Ureter (tissue), 1 donor: ENCODE results near the gene ALDH6A1. TPM values are rescaled to one million over a fixed set of nuclear protein-coding genes. Genes with fewer than 3 reads are reported as not detected.
A peak's percentile ranks its signal among the peaks of the same experiment; 100 is the strongest.
"Not testable (repeated sequence)": the region's sequence is repeated elsewhere in the genome, so short reads cannot be mapped to it uniquely, and the experiment has no call there.

Experiments
- DNase-seq: peaks from one replicate; pipeline ENCODE4 v3.0.0-alpha.2; 2020; ENCODE audit warnings: low spot score
- total RNA-seq: library from RNA; stranded (reverse); gene quantifications from one replicate; pipeline ENCODE4 v1.2.4, GENCODE V29; 2023
- donor health status: DM: yes; HTN: yes; CAD: no.

The ALDH6A1 gene
- 31.7 TPM for total RNA-seq

DNA sequence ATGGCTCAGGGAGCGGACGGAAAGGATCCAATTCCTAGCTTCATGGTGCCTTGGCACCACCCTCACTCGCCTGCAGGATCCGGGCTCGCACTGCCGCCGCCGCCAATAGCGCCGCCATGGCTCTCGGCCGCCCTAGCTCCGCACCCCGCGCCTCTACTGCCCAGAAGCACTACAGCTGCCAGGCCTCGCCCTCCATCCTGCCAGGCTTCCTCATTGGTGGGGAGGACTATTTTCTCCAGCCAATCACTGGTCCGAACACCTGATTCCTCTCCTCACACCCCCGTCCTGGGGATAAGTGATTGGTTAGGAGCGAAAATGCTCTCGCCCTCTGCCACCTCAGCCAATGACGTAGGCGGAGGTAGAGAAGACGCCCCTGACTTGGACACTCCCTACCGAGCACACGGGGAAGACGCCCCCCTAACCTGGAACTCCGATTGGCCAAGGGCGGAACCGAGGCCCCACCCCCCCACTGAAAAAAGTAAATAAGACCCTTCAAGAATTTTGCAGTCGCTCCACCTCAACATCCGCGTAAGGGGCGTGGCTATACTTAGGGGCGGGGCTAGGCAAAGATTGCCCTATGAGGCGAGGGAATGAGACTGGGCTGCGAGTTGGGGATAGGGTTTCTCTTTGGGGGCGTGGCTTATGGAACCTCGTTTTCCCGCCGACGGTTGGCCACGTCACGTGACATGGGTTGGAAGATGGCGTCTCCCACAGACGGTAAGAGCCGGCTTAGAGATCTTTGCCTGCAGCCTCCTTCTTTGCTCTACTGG, at the start of gene ALDH6A1, which contains the start of gene LIN52:
Gene ALDH6A1 (minus strand): TSS at position 177 of the 770 bp plus-strand sequence. CDS start 59 bp downstream, at position 118.
Gene LIN52 (plus strand): TSS at position 680 of the 770 bp plus-strand sequence. CDS start 19 bp downstream, at position 699.
- peak; percentile 100 for DNase-seq

DNA sequence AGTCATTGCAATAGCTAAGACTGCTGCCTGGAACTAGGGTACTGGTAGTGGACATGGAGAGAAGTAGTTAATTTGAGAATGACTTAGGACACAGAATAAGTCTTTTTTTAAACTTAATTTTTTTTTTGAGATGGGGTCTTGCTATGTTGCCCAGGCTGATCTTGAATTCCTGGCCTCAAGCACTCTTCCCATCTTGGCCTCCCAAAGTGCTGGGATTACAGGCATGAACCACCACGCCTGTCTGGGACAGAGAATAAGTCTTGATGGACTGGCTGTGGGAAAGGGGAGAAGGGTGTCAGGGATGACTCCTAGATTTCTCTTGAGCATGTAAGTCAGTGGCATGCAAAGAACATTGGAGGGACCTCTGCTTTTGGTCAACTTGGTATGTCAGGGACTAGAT, 43.4 kb upstream of the ALDH6A1 start:
- no peak for DNase-seq

DNA sequence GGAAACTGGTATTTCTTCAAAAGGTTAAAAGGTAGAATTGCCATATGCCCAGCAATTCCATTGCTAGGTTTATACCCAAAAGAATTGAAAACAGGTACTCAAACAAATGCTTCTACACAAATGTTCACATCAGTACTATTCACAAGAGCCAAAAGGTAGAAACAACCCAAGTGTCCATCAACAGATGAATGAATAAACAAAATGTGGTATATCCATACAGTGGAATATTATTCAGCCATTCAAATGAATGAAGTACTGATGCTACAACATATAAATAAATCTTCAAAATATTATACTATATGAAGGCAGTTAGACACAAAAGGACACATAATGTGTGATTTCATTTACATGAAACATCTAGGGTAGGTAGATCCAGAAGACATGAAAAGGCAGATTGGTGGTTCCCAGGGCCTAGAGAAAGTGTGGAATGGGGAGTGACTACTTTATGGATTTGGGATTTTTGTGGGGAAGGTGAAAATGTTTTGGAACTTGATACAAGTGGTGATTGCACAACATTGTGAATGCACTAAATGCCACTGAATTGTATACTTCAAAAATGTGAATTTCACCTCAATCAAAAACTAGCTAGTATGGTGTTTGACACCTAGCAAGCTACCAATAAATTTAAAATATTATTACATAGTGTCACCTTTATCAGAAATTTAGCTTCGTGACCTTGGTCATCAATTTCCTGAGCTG, 42.2 kb upstream of the ALDH6A1 start:
- no peak for DNase-seq

DNA sequence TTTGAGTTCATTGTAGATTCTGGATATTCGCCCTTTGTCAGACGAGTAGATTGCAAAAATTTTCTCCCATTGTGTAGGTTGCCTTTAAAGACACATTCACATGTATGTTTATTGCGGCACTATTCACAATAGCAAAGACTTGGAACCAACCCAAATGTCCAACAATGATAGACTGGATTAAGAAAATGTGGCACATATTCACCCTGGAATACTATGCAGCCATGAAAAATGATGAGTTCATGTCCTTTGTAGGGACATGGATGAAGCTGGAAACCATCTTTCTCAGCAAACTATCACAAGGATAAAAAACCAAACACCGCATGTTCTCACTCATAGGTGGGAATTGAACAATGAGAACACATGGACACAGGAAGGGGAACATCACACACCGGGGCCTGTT, 41.2 kb upstream of the ALDH6A1 start:
- DNase-seq: not testable (repeated sequence)

DNA sequence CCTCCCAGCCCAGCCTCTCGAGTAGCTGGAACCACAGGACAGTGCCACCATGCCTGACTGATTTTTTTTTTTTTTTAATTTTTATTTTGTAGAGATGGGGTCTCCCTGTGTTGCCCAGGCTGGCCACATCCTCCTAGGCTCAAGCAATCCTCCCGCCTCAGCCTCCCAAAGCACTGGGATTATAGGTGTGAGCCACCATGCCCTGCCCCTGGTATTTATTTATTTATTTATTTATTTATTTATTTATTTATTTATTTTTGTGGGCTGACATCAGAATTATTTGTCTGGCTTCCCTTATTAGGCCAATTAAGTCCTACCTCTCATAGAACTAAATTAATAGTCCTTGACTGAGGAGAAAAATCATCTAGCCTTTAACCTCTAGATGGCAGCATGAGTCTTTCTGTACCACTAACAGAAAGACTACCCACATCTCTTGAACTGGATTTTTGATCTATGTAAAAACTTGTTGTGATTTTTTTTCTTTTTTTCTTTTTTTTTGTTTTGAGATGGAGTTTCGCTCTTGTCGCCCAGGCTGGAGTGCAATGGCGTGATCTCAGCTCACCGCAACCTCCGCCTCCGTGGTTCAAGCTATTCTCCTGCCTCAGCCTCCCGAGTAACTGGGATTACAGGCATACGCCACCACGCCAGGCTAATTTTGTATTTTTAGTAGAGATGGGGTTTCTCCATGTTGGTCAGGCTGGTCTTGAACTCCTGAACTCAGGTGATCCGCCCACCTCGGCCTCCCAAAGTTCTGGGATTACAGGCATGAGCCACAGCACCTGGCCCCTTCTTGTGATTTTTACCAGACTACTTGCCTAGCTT, 27.4 kb upstream of the ALDH6A1 start:
- DNase-seq: not testable (repeated sequence)

DNA sequence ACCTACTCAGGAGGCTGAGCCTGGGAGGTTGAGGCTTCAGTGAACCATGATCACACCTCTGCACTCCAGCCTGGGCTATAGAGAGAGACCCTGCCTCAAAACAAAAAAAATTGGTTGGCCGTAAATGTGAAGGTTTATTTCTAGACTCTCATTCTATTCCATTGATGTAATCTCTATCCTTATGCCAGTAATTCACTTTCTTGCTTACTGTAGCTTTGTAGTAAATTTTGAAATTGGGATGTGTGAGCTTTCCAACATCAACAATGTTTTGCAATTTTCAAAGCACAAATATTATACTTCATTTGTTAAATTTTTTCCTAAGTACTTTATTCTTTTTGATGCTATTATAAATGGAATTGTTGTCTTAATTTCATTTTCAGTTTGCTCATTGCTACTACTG, 25.1 kb upstream of the ALDH6A1 start:
- DNase-seq: no peak

DNA sequence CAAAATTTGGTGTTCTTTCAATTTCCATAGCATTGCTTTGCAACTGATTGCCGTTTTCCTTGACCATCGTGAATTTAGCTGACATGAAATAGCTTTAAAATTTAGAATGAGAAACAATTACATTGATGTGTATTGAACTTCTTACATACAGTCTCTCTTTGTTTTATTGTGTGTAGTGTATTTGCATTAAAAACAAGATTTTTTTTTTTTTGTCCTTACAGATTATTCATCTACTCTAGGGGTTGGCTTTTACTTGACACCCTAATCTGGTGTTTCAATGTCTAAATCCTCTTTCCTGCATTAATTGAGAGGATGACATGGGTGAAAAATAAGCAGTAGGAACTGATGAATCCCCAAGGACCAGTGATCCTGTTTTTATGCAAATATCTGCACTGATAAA, 21.1 kb upstream of the ALDH6A1 start:
- DNase-seq: no peak

DNA sequence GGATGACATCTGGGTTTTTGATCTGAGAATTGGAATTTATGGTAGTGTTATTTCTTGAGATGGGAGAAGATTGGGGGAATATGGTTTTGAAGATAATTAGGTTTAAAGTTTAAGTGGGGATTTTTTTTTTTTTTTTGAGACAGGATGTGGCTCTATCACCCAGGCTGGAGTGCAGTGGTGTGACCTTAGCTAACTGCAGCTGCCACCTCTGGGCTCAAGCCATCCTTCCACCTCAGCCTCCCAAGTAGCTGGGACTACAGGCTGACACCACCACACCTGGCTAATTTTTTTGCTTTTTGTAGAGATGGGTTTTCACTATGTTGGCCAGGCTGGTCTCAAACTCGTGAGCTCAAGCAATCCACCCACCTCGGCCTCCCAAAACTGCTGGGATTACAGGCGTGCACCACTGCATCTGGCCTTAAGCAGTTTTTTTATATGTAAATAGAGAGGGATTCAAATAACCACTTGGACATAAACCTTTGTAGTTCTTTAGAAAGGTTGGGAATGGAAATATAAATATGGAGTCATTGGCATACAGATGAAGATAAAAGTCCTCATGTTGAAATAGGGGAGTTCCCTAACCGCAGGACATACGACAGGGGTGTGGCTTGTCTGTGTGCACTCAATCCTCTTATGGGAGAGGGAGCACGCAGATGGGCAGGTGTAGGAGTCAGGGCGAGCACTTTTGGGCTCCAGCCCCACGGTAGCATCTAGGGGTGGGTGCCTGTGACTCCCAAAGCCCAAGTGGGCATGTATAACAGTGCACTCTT, 5.2 kb upstream of the ALDH6A1 start:
- no peak for DNase-seq

DNA sequence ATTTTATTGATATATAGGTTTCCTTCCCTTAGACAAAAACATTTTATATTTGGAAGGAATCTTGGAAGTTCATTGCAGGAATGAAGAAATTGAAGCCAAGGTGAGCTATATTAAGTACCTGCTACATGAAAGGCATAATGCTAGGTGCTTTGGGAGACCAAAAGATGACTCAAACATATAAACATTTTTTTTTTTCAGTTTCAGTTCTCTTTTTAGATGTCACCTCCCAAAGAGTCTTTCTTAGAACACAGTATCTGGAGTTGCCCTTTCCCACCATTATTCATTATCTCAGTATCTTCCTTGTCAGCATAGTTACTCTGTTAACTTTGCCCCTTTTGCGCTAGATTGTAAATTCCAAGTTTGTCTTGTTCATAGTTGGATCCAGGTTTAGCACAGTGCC, 1.6 kb upstream of the ALDH6A1 start:
- no peak for DNase-seq

DNA sequence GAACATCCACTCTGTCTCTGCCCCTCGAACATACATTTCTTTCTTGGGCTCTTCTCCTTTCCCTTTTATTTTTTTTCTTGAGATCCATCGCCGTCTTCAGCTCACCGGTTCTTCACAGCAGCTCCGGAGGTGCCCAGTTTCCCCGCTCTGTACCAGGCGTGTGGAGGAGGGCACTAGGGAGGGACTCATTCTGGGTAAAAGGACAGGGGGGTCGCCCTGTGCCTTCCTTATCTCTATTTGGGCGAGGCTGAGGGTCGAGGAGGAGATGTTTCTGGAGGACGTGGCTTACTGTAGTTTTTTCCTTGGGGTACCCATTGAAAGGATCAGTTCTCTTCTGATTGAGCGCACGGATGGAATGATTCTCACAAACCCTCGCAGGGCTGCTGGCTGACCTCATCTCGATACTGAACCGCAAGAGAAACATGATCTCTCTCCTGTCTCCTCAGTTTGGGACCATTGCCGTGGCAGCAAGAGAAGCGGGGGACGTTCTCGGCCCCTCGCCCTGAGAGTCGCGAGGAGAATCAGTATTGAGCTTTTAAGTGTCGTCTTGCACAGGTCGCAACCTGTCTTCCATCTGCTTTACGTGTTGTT, 889 bp upstream of the ALDH6A1 start:
- peak; percentile 48 for DNase-seq

DNA sequence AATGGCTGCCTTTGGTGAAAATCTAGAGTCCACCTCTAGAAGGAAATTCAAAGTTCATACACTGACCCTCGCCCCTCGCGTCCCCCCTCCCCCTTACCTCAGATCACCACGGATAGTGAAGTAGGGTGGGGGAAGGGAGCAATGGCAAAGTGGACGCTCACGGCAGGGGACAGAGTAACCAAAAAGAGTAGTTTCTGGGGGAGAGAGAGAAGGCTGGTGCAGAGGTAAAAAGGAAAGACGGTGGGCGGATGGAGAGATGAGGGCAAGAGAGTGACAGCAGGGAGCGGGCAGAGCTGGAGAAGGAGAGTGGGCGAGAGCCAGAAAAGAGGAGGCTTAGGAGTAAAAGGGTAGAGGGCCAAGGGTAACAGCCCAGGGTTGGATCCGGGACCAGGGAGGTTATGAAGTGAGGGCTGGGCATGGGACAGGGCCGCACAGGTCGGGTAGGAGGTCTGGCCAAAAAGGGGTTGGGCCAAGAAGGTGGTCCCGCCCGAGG, 423 bp downstream of the ALDH6A1 start:
- DNase-seq: no peak

DNA sequence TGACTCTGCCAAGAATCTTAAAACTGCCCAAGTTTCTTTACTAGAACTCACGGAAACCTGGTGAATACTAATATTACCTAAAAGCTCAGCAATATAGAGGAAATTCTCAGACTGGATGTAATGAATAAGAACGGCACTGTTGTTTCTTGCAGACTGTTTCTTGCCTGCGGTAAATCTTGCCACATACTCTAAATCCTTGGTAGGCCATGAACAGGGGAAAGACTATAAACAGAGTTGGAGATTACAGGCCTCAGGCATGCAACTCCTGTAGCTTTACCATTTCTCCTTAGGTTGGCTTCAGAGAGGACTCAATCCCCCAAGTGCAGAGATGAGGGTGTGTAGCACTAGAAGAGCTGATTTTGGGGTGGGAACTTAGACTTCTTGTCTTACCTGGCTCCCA, 1.1 kb downstream of the ALDH6A1 start:
- DNase-seq: no peak

DNA sequence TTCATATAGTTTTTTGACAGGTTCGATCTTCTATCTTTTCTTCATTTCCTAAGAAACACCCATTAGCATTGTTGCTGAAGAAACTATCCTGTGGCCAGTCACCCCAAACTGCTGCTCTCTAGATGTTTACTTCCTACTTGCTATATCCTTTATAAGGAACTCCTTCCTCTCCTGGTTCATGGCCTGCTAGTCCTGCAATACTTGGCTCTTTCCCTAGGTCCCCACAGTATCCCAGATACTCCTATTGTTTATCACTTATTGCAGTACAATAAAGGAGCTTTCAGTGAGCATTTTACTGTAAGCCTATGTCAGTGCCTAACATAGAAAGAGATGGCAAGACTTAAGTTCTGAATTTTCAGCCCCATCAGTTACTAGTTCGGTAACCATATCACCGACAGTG, 2.8 kb downstream of the ALDH6A1 start:
- DNase-seq: no peak

DNA sequence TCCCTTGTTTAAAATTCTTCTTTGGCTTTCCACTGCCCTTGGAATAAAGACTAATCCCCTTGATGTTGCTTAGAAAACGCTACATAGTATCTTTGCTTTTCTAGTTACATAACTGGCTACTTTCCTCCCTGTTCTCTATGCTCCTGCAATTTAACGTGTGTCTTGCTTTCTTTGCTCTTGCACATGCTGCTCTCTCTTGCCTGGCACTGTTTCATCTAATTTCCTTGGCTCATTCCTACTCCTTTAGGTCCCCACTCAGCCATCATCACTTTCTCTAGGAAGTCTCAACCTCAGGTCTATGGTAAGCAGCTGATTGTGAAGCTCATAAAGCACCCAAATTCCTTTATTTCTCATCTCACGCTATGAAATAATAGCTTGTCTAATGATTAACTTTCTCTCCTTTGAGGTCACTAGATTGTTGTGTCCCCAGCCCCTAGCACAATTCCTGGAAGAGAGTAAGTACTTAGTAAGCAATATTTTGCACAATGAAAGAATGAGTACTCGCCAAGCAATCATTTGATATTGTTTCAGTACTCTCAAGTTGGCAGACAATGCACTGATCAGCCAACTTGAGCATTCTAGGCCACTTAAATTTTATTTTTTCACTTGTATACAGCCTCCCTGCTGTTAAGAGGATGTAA, 3.3 kb downstream of the ALDH6A1 start:
- no peak for DNase-seq

DNA sequence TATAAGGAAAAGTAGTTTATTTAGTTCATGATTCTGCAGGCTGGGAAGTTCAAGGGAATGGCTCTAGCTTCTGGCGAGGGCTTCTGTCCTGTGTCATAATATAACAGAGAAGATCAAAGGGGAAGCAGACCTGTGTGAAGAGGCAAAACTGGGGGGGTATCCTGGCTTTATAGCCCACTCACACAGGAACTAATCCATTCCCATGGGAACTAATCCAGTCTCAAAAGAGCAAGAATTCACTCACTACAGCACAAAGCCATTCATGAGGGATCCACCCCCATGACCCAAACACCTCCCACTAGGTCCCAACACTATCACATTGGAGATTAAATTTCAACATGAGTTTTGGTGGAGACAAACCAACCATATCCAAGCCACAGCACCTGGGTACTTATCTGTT, 6.9 kb downstream of the ALDH6A1 start:
- no peak for DNase-seq

DNA sequence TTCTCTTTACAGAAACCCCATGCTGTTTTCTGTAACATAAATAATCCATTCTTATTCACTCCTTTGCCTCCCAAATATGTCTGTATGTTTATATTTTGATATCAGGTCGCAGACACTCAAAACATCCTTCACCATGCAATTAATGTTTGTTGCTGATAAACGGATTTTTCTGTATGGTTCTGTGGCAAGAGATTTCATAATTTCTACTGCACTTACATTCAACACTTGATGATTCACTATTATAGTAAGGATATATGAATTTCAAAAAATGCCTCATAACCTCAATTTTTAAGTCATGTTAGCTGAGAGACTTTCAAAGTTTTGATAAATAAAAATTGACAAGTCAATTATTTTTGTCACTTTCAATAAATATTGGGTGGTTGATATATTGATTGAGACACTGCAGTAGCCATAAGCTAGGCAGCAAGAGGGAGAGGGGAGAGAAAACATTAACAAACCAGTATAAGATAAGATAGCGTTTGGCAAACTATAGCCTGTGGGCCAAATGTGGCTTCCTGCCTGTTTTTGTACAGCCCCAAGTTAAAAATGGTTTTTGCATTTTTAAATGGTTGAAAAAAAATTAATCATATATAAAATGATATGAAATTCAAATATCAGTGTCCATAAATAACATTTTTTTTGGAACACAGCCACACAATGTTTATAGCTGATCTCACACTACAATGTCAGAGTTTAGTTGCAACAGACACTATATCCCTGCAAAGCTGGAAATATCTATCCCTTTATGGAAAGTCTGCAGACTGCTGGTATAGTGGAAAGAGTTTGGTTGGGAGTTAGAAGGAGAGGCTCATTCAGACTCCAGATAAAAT, 18.3 kb downstream of the ALDH6A1 start:
- DNase-seq: no peak

DNA sequence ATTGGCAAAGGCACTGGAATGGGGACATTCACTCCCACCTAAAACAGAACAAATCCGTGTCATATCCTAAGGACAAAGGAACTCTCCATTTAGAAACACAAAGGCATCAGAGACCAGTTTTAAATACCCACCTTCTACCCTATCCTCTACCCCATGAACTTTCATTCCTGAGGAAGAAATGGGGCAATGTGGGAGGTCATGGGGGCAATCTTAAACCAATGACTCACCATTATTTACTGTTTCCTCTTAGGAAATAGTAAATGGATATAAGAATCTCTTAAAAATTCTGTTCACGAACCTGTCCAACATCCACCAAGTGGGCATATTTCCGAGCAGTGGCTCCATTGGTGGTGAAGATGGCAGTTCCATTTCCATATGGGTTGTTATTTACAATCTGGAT, 19.4 kb downstream of the ALDH6A1 start:
- no peak for DNase-seq

DNA sequence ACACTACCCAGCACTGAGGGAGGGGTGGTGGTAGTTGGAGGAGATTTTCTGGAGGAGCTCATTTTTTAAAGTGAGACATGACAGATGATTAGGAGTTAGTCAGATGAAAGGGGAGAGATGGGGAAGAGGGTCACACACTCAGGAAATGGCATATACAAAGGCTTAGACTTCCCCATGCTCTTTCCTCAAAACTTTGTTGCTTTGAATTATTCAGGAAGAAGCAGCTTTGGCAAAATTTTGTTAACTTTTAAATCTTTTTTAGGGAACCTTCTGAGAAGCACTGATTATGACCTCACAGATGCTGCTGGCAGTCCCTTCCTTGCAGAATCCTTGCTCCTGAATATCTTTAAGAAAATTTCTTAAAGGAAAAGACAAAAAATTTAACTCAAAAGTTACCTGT, 19.8 kb downstream of the ALDH6A1 start:
- no peak for DNase-seq

DNA sequence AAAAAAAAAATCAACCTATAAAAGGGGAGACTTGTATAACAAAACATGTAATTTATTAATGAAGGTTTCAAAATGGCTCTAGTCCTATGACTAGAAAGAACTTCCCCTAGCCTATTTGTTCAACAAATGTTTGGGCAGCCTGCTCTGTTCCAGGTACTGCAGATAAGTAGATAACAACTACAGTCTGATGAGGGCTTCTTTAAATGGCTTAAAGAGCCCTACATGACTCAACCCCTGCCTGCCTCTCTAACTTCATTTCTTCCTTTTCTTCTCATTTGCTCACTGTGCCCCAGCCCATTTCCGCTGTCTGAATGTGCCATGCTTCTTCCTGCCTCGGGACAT, 21.5 kb downstream of the ALDH6A1 start:
- no peak for DNase-seq
